HG03139 (cell line): ENCODE results near the gene TNFRSF9.

Experiments used
- ATAC-seq: cut with Tn5 transposase; IDR thresholded peaks from one replicate; pipeline ENCODE4 v1.9.1; 2021; ENCODE audit not compliant: unreplicated experiment

TNFRSF9 gene

GRCh38 chr1:7878027-7878426 lies 62.6 kb downstream of the TNFRSF9 start:
- no peak for ATAC-seq

GRCh38 chr1:7873801-7874795 lies 66.5 kb downstream of the TNFRSF9 start:
- ATAC-seq: no peak

GRCh38 chr1:7871136-7871535 lies 69.5 kb downstream of the TNFRSF9 start:
- no peak for ATAC-seq

GRCh38 chr1:7869136-7869920 lies 71.3 kb downstream of the TNFRSF9 start:
- no peak for ATAC-seq

GRCh38 chr1:7868070-7868780 lies 72.4 kb downstream of the TNFRSF9 start:
- ATAC-seq: no peak

- no peak for ATAC-seq
Observed at GRCh38 chr1:7865978-7866377, 74.7 kb downstream of the TNFRSF9 start.
